Liver (tissue), 9 donors: Measurements from ENCODE around the gene ABHD17A. TPM values are rescaled to one million over a fixed set of nuclear protein-coding genes. Genes with fewer than 3 reads are reported as not detected.

Experiments used
- DNase-seq: peaks from one replicate; pipeline ENCODE4 v3.0.0-alpha.2; 2017; ENCODE audit warnings: low spot score
- H3K27ac ChIP-seq, 2 donors: one replicate each; pipeline ENCODE4 v1.7.0; 2013; ENCODE audit warnings: inconsistent platforms in 2 of 2, low read length in 2 of 2, control low read depth in 1 of 2, low read depth in 1 of 2, mild to moderate bottlenecking in 1 of 2
- H3K27me3 ChIP-seq, 4 donors: one replicate each; pipeline versions ENCODE4 v1.6.1 to v1.7.0; 2013; ENCODE audit warnings: low read length in 3 of 4, inconsistent platforms in 1 of 4, mild to moderate bottlenecking in 1 of 4, moderate library complexity in 1 of 4; ENCODE audit not compliant: control insufficient read depth in 4 of 4, insufficient read depth in 4 of 4
- H3K36me3 ChIP-seq, 4 donors: one replicate each; pipeline versions ENCODE4 v1.6.1 to v1.7.0; 2013; ENCODE audit warnings: low read length in 3 of 4, mild to moderate bottlenecking in 3 of 4, low read depth in 1 of 4, moderate library complexity in 1 of 4; ENCODE audit not compliant: control insufficient read depth in 4 of 4, insufficient read depth in 3 of 4
- H3K4me1 ChIP-seq, 4 donors: one replicate each; pipeline versions ENCODE4 v1.6.1 to v1.7.0; 2013; ENCODE audit warnings: low read length in 3 of 4, mild to moderate bottlenecking in 3 of 4, moderate library complexity in 1 of 4; ENCODE audit not compliant: control insufficient read depth in 4 of 4, insufficient read depth in 4 of 4
- H3K4me3 ChIP-seq, 3 donors: one replicate each; pipeline versions ENCODE4 v1.6.1 to v1.7.0; 2013; ENCODE audit warnings: low read length in 3 of 3, control low read depth in 1 of 3, low read depth in 1 of 3, mild to moderate bottlenecking in 1 of 3
- H3K9ac ChIP-seq, 2 donors: one replicate each; pipeline ENCODE4 v1.7.0; 2013; ENCODE audit warnings: low read length in 2 of 2, mild to moderate bottlenecking in 2 of 2, moderate library complexity in 2 of 2, control low read depth in 1 of 2, low read depth in 1 of 2
- H3K9me3 ChIP-seq, 4 donors: one replicate each; pipeline versions ENCODE4 v1.6.1 to v1.7.0; 2013; ENCODE audit warnings: low read length in 3 of 4; ENCODE audit not compliant: control insufficient read depth in 4 of 4
- ATF3 ChIP-seq: IDR thresholded peaks from 2 replicates; pipeline ENCODE4 v1.6.1; 2016; ENCODE audit warnings: antibody characterized with exemption
- EGR1 ChIP-seq, 2 donors: IDR thresholded peaks; 2 replicates each; pipeline ENCODE4 v1.6.1; 2016 to 2018; ENCODE audit warnings: antibody characterized with exemption in 2 of 2, low read depth in 2 of 2
- FOXA1 ChIP-seq: IDR thresholded peaks from 2 replicates; pipeline ENCODE4 v1.6.1; 2016; ENCODE audit warnings: antibody characterized with exemption
- FOXA2 ChIP-seq: IDR thresholded peaks from 2 replicates; pipeline ENCODE4 v1.6.1; 2016; ENCODE audit warnings: antibody characterized with exemption
- GABPA ChIP-seq, 2 donors: IDR thresholded peaks in 1 of 2; conservative IDR thresholded peaks in 1 of 2; 2 replicates each; pipeline ENCODE4 v1.6.1; 2016; ENCODE audit warnings: antibody characterized with exemption in 2 of 2, mild to moderate bottlenecking in 1 of 2, moderate library complexity in 1 of 2
- HNF4A ChIP-seq, 2 donors: conservative IDR thresholded peaks; 2 replicates each; pipeline ENCODE4 v1.6.1; 2016; ENCODE audit warnings: antibody characterized with exemption in 2 of 2, mild to moderate bottlenecking in 2 of 2
- HNF4G ChIP-seq: IDR thresholded peaks from 2 replicates; pipeline ENCODE4 v1.6.1; 2016; ENCODE audit warnings: antibody characterized with exemption
- JUND ChIP-seq, 2 donors: IDR thresholded peaks; 2 replicates each; pipeline ENCODE4 v1.6.1; 2016; ENCODE audit warnings: antibody characterized with exemption in 2 of 2
- MAX ChIP-seq: IDR thresholded peaks from 2 replicates; pipeline ENCODE4 v1.6.1; 2016; ENCODE audit warnings: antibody characterized with exemption
- NR2F2 ChIP-seq: IDR thresholded peaks from 2 replicates; pipeline ENCODE4 v1.6.1; 2016; ENCODE audit warnings: antibody characterized with exemption
- RAD21 ChIP-seq, 2 donors: IDR thresholded peaks; 2 replicates each; pipeline ENCODE4 v1.6.1; 2016; ENCODE audit warnings: antibody characterized with exemption in 2 of 2, mild to moderate bottlenecking in 2 of 2
- REST ChIP-seq: IDR thresholded peaks from 2 replicates; pipeline ENCODE4 v1.6.1; 2016; ENCODE audit warnings: antibody characterized with exemption, mild to moderate bottlenecking
- RXRA ChIP-seq, 2 donors: IDR thresholded peaks; 2 replicates each; pipeline ENCODE4 v1.6.1; 2017 to 2018; ENCODE audit warnings: antibody characterized with exemption in 2 of 2, mild to moderate bottlenecking in 1 of 2
- SP1 ChIP-seq: IDR thresholded peaks from 2 replicates; pipeline ENCODE4 v1.6.1; 2018; ENCODE audit warnings: antibody characterized with exemption, mild to moderate bottlenecking
- TAF1 ChIP-seq: conservative IDR thresholded peaks from 2 replicates; pipeline ENCODE4 v1.6.1; 2016; ENCODE audit warnings: antibody characterized with exemption, mild to moderate bottlenecking
- YY1 ChIP-seq: IDR thresholded peaks from 2 replicates; pipeline ENCODE4 v1.6.1; 2016; ENCODE audit warnings: antibody characterized with exemption, mild to moderate bottlenecking
- ZBTB33 ChIP-seq: IDR thresholded peaks from 2 replicates; pipeline ENCODE4 v1.6.1; 2016; ENCODE audit warnings: antibody characterized with exemption
- WGBS: extraction: QIAGEN DNeasy Blood & Tissue Kit; methylation state at CpG from one replicate; pipeline ENCODE4 v1.1.7; 2013; 5-methylcytosine and 5-hydroxymethylcytosine counted together
- polyA plus RNA-seq, 2 donors: library from polyadenylated mRNA; stranded (reverse) in 1 of 2; unstranded in 1 of 2; fragments of 200-250 nt in 1 of 2; fragments of >200 nt in 1 of 2; fragmentation: Nextera tagmentation in 1 of 2; extraction: Ambion mirVana in 1 of 2; gene quantifications; one replicate each; pipeline versions ENCODE4 v1.2.1 to v1.2.3, GENCODE V29; 2013 to 2015
- total RNA-seq, 2 donors: library from RNA; depleted of rRNA; stranded (reverse); fragments of >200 nt; gene quantifications; one replicate each; pipeline ENCODE4 v1.2.3, GENCODE V29; 2014
- donor health status: healthy.
- donor health status: healthy.
- donor health status: healthy.
- donor health status: healthy.
- donor health status: healthy.

Gene ABHD17A
- total and polyA plus RNA-seq, 4 donors, result 8.1 to 30.2 (median 27.0) TPM

GRCh38 chr19:1882786-1883692 is 2.3 kb downstream of the ABHD17A start:
- Histone ChIP-seq H3K9ac (peak overlapping the region; percentile 13 to 37), H3K27me3 (no peaks in the 10 kb centered on the region), H3K4me1 (peaks cover 1 to 34% (median 24%) of the 10 kb centered on the region in 4 donors), H3K27ac (peak overlapping the region; percentile 6 to 50), H3K4me3 (peak overlapping the region in 1 of 3 donors; percentile 83), H3K9me3 (no peaks in the 10 kb centered on the region), H3K36me3 (peaks cover 0 to 4% (median 2%) of the 10 kb centered on the region in 4 donors)
- TF ChIP-seq MAX, result no peak
- TF ChIP-seq TAF1, result no peak
- TF ChIP-seq JUND (IDR thresholded peaks at IDR 0.05), result no peak
- no peak for TF ChIP-seq FOXA2
- TF ChIP-seq ATF3, result no peak
- no peak for TF ChIP-seq ZBTB33
- no peak for TF ChIP-seq HNF4G
- TF ChIP-seq EGR1 (IDR thresholded peaks at IDR 0.05; ENCODE audit: low read depth in 2 of 2), result no peak
- no peak for TF ChIP-seq YY1
- TF ChIP-seq GABPA (IDR thresholded peaks at IDR 0.05 in 1 of 2, conservative IDR thresholded peaks at IDR 0.05 in 1 of 2), result no peak
- TF ChIP-seq REST, result no peak
- no peak for TF ChIP-seq NR2F2
- 79% methylated on average over 25 of the region's 25 CpGs for WGBS
- DNase-seq, result no peak

GRCh38 chr19:1882089-1882785 is 3.1 kb downstream of the ABHD17A start:
- Histone ChIP-seq H3K4me3 (peak overlapping the region in 1 of 3 donors; percentile 6), H3K36me3 (peaks cover 0 to 4% (median 2%) of the 10 kb centered on the region in 4 donors), H3K4me1 (peaks cover 2 to 34% (median 24%) of the 10 kb centered on the region in 4 donors), H3K27me3 (no peaks in the 10 kb centered on the region), H3K27ac (peak overlapping the region; percentile 6 to 50), H3K9ac (peak overlapping the region in 1 of 2 donors; percentile 13), H3K9me3 (no peaks in the 10 kb centered on the region)
- no peak for DNase-seq
- 74% methylated on average over 31 of the region's 31 CpGs for WGBS
- TF ChIP-seq FOXA1 (no peak), RAD21 (IDR thresholded peaks at IDR 0.05) (no peak), FOXA2 (no peak), EGR1 (IDR thresholded peaks at IDR 0.05; ENCODE audit: low read depth in 2 of 2) (no peak), YY1 (no peak), HNF4A (conservative IDR thresholded peaks at IDR 0.05) (no peak), SP1 (no peak), MAX (no peak), GABPA (IDR thresholded peaks at IDR 0.05 in 1 of 2, conservative IDR thresholded peaks at IDR 0.05 in 1 of 2) (no peak), RXRA (IDR thresholded peaks at IDR 0.05) (no peak), ATF3 (no peak), JUND (IDR thresholded peaks at IDR 0.05) (no peak), REST (no peak), NR2F2 (no peak)
